Measurements from ENCODE around the gene OTOGL. TPM values are rescaled to one million over a fixed set of nuclear protein-coding genes. Genes with fewer than 3 reads are reported as not detected.
"Not testable (repeated sequence)": the region's sequence is repeated elsewhere in the genome, so short reads cannot be mapped to it uniquely, and the experiment has no call there.

OTOGL gene
- polyA plus RNA-seq, 1 of the 3 experiments (the other 2 are of a cell fraction), result 0.61 TPM

DNA sequence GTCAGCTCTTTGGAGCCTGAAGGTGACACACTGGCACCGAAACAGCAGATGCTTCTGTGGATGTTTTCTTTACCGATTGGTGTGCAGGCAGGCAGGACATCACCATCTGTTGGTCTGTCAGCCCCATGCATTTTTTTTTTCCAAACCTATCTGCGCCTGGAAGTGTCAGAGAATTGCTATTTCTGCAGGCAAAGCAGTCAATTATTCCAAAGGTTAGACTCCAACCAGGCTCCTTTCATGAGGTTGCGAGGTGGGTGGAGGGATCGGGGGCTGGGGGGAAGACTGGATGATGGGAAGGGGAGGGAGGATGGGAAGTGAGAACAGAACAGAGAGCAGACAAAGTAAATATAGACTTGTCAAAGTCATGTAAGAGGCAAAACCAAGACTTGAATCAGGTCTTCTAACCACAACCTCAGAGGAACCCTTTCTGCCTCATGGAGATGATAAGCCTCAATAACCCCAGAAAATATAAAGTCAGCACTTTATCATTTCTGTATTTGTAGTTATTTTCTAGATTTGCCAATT is 117.7 kb downstream of the OTOGL start:
- H3K9me2 ChIP-seq, result no peaks in the 10 kb centered on the region
- ChIA-PET CTCF (interaction anchor here (0.6 kb wide), 1 partner anchor 34 kb away, joined by 3 read pairs; no protein-coding TSS in a partner anchor), POLR2A (no interaction called here)
- no peaks in the 10 kb centered on the region for H4K20me1 ChIP-seq (ENCODE audit: insufficient read depth)
- H3K4me1 ChIP-seq (ENCODE audit: control insufficient read depth in 1 of 2, insufficient read depth in 2 of 2, low read depth in 1 of 2, low read length in 1 of 2), result 0 out of 4 replicates have a peak, but pooled peaks cover 0 to 4% of the 10 kb centered on the region in 2 experiments
- no peak overlapping the region for H2AFZ ChIP-seq (ENCODE audit: low read depth)
- peaks cover 27% of the 10 kb centered on the region; the same call in 1 of the 2 replicates for H3K27me3 ChIP-seq (ENCODE audit: insufficient read depth)
- no peak overlapping the region for H3K27ac ChIP-seq (ENCODE audit: low read depth in 2 of 2, low read length in 1 of 2)
- H3K9ac ChIP-seq, result no peak overlapping the region
- WGBS (ENCODE audit: low lambda C conversion rate), result 20% methylated on average over 5 of the region's 5 CpGs
- no peaks in the 10 kb centered on the region for H3K36me3 ChIP-seq (replicated peaks in 1 of 2; ENCODE audit: control insufficient read depth in 1 of 2, insufficient read depth in 2 of 2, low read length in 1 of 2)
- H3K4me3 ChIP-seq (ENCODE audit: low read depth in 2 of 2, low read length in 1 of 2), result no peak overlapping the region
- H3K4me2 ChIP-seq, result no peak overlapping the region
- no peak for DNase-seq
- no peaks in the 10 kb centered on the region for H3F3A ChIP-seq (replicated peaks; ENCODE audit: insufficient read depth)
- H3K9me3 ChIP-seq, result no peaks in the 10 kb centered on the region
- TF ChIP-seq, protein P1, sequence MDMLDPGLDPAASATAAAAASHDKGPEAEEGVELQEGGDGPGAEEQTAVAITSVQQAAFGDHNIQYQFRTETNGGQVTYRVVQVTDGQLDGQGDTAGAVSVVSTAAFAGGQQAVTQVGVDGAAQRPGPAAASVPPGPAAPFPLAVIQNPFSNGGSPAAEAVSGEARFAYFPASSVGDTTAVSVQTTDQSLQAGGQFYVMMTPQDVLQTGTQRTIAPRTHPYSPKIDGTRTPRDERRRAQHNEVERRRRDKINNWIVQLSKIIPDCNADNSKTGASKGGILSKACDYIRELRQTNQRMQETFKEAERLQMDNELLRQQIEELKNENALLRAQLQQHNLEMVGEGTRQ (IDR thresholded peaks at IDR 0.05; ENCODE audit: borderline replicate concordance, low read depth, low read length), result no peak
- TF ChIP-seq, protein P2, sequence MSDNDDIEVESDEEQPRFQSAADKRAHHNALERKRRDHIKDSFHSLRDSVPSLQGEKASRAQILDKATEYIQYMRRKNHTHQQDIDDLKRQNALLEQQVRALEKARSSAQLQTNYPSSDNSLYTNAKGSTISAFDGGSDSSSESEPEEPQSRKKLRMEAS (IDR thresholded peaks at IDR 0.05; ENCODE audit: low read depth), result no peak
- TF ChIP-seq TCF12 (IDR thresholded peaks at IDR 0.05) (no peak), SIN3A (IDR thresholded peaks at IDR 0.05; ENCODE audit: borderline replicate concordance, low read depth, low read length) (no peak), NRF1 (IDR thresholded peaks at IDR 0.05; ENCODE audit: low read depth, low read length) (no peak), NFIC (IDR thresholded peaks at IDR 0.05; ENCODE audit: borderline replicate concordance) (no peak), FOXJ3 (CRISPR knock-in tag; IDR thresholded peaks at IDR 0.05) (no peak), EP300 (IDR thresholded peaks at IDR 0.05; ENCODE audit: borderline replicate concordance in 1 of 2, low read depth in 1 of 2, low read length in 1 of 2) (no peak), GABPA (IDR thresholded peaks at IDR 0.05; ENCODE audit: low read depth) (no peak)
- TF ChIP-seq, protein P3, sequence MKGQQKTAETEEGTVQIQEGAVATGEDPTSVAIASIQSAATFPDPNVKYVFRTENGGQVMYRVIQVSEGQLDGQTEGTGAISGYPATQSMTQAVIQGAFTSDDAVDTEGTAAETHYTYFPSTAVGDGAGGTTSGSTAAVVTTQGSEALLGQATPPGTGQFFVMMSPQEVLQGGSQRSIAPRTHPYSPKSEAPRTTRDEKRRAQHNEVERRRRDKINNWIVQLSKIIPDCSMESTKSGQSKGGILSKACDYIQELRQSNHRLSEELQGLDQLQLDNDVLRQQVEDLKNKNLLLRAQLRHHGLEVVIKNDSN (IDR thresholded peaks at IDR 0.05; ENCODE audit: borderline replicate concordance, low read depth), result no peak
- TF ChIP-seq, protein P4, sequence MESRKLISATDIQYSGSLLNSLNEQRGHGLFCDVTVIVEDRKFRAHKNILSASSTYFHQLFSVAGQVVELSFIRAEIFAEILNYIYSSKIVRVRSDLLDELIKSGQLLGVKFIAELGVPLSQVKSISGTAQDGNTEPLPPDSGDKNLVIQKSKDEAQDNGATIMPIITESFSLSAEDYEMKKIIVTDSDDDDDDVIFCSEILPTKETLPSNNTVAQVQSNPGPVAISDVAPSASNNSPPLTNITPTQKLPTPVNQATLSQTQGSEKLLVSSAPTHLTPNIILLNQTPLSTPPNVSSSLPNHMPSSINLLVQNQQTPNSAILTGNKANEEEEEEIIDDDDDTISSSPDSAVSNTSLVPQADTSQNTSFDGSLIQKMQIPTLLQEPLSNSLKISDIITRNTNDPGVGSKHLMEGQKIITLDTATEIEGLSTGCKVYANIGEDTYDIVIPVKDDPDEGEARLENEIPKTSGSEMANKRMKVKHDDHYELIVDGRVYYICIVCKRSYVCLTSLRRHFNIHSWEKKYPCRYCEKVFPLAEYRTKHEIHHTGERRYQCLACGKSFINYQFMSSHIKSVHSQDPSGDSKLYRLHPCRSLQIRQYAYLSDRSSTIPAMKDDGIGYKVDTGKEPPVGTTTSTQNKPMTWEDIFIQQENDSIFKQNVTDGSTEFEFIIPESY (IDR thresholded peaks at IDR 0.05; ENCODE audit: borderline replicate concordance, low read depth), result no peak
- TF ChIP-seq, protein P5, sequence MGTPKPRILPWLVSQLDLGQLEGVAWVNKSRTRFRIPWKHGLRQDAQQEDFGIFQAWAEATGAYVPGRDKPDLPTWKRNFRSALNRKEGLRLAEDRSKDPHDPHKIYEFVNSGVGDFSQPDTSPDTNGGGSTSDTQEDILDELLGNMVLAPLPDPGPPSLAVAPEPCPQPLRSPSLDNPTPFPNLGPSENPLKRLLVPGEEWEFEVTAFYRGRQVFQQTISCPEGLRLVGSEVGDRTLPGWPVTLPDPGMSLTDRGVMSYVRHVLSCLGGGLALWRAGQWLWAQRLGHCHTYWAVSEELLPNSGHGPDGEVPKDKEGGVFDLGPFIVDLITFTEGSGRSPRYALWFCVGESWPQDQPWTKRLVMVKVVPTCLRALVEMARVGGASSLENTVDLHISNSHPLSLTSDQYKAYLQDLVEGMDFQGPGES (IDR thresholded peaks at IDR 0.05; ENCODE audit: low read depth, low read length), result no peak
- no peaks in the 10 kb centered on the region for H3K79me2 ChIP-seq (ENCODE audit: insufficient read depth)

DNA sequence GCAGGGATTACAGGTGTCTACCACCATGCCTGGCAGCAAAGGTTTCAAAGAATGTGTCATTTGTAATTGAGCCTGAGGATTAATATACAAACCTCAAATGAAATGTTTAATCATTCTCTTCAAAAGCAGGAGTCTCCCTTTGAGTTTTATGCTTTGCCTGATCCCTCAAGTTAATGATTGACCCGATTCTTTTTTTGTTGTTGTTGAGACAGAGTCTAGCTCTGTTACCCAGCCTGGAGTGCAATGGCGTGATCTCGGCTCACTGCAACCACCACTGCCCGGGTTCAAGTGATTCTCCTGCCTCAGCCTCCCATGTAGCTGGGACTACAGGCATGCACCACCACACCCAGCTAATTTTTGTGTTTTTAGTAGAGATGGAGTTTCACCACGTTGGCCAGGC is 119.6 kb downstream of the OTOGL start:
- H2AFZ ChIP-seq (ENCODE audit: low read depth); H3K9me3 ChIP-seq; H4K20me1 ChIP-seq (ENCODE audit: insufficient read depth); CTCF ChIA-PET; H3K27ac ChIP-seq (ENCODE audit: low read depth in 2 of 2, low read length in 1 of 2); H3K4me1 ChIP-seq (ENCODE audit: control insufficient read depth in 1 of 2, insufficient read depth in 2 of 2, low read depth in 1 of 2, low read length in 1 of 2); H3K4me2 ChIP-seq; H3K4me3 ChIP-seq (ENCODE audit: low read depth in 2 of 2, low read length in 1 of 2); POLR2A ChIA-PET; H3K36me3 ChIP-seq (replicated peaks in 1 of 2; ENCODE audit: control insufficient read depth in 1 of 2, insufficient read depth in 2 of 2, low read length in 1 of 2); H3F3A ChIP-seq (replicated peaks; ENCODE audit: insufficient read depth); DNase-seq; H3K9me2 ChIP-seq; H3K79me2 ChIP-seq (ENCODE audit: insufficient read depth); H3K9ac ChIP-seq: not testable (repeated sequence)
- 2% methylated on average over 5 of the region's 5 CpGs for WGBS (ENCODE audit: low lambda C conversion rate)
- H3K27me3 ChIP-seq (ENCODE audit: insufficient read depth), result peaks cover 27% of the 10 kb centered on the region; the same call in 1 of the 2 replicates
